Right lobe of liver (tissue), 4 donors: ENCODE measurements around the gene PGBD5.

Experiments used
- CTCF ChIP-seq, 4 donors: fragments of 200-600 bp in 3 of 4; fragments of 450-650 bp in 1 of 4; IDR thresholded peaks; one replicate each; pipeline versions ENCODE4 v1.5.1 to v1.8.0; 2016 to 2022; ENCODE audit warnings: antibody characterized with exemption in 4 of 4, mild to moderate bottlenecking in 2 of 4
- POLR2A ChIP-seq: fragments of 450-650 bp; IDR thresholded peaks from one replicate; pipeline ENCODE4 v1.6.1; 2017; ENCODE audit warnings: antibody characterized with exemption, mild to moderate bottlenecking
- donor health status: DM: no; HTN: no; CAD: no.
- donor health status: DM: no; HTN: no; CAD: no.
- donor health status: DM: no; HTN: yes; CAD: no.

DNA sequence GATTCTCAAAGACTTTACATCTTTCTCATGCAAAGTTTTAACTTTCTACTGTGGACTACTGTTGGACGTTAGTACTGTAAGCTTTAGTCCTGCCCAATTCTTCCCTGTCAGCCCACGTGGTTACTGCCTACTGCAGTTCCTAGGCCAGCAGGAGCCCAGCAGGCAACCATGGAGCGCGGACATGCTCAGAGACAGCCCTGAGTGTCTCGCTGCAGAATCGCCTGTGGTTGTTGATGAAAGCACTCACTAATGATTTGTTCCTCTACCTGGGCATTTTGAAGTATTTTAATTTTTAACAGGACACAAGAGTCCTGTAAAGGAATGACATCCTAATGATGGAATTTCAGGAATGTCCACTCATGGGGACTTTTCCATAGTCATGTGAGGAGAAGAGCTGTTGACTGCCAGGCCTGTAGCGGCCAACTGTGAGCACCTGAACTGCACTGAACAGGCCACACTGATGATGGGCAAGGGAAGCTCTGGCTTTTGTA, 44.1 kb downstream of the PGBD5 start:
- no peak for TF ChIP-seq CTCF (IDR thresholded peaks at IDR 0.05)
- no peak for TF ChIP-seq POLR2A
